HG02852 (cell line): Measurements from ENCODE around the gene COQ8A.
A peak's percentile ranks its signal among the peaks of the same experiment; 100 is the strongest.

ENCODE experiments used
- ATAC-seq: cut with Tn5 transposase; IDR thresholded peaks from one replicate; pipeline ENCODE4 v1.9.1; 2021; ENCODE audit warnings: mild to moderate bottlenecking, moderate library complexity; ENCODE audit not compliant: unreplicated experiment

Gene COQ8A

DNA sequence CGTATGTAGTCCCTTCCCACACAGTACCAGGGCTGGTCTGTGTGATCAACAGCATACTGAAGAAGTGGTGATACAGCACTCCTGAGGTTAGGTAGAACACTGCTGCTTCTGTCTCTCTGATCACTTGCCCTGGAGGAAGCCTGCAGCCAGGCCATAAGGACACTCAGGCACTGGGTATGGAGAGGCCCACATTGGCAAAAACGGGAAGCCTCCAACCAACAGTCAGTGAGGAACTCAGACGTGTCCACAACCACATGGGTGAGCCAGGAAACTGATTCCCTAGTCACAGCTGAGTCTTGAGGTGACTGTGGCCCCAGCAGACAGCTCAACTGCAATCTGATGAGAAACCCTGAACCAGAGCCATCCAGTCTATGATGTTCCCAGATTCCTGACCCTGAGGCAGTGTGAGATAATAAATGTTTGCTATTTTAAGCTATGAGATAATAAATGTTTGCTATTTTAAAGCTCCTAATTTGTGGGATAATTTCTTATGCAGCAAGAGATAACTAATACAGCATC, 62.5 kb downstream of the COQ8A start:
- ATAC-seq = no peak

DNA sequence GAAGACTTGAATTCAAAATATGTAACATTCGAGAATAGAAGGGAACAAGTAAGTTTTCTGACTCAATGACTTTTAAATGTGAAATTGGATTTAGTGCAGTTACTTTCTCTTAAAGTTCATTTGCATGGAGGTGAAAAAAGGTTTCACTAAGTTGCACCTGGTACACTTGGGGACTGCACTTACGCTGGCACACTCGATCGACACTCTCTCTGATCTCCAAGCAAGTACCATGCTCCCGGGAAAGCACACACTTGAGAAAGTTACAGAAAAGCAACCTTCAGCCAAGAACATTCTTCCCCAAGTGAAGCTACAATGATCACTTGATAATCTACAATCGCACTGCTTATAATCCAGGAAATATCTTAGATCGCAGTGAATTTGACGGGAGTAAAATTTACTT, 63.1 kb downstream of the COQ8A start:
- ATAC-seq = no peak

DNA sequence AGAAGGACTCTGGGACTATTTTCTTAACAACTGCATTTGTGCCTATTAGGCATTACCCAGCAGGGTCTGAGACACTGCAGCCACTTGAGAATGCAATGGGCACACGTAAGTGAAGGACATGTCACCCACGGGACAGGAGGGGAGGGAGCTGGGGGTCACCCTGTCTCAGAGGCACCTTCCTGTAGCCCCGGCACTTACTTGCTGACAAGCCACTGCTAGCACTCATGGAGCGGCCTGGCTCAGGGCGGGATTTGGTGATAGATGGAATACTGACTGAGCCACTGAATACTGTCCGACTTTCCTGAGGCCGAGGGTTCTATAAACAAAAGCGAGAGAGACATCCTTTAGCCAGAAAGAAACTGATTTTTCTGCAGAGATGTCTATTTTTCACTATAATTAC, 64.7 kb downstream of the COQ8A start:
- no peak for ATAC-seq

DNA sequence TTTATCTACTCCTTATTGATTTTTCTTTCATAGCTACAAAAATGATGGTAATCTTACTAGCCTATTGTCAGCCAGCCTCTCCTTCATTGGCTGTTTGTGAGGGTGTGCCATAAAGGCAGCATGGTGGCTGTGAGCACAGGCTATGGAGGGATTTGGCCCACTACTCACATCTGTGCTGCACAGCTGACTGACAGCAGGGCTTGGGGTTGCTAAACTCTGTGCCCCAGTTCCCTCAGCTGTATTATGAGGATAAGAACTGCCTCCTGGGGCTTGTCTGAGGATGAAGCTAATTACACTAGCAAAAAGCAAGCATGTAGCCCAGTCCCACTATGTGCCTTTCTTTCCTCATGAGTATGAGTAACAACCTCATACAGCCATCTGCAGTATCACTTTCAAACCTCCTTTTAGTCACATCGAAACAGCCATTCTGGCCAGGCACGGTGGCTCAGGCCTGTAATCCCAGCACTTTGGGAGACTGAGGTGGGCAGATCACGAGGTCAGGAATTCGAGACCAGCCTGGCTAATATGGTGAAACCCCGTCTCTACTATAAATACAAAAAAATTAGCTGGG, 66.2 kb downstream of the COQ8A start:
- ATAC-seq = peak; percentile 88

DNA sequence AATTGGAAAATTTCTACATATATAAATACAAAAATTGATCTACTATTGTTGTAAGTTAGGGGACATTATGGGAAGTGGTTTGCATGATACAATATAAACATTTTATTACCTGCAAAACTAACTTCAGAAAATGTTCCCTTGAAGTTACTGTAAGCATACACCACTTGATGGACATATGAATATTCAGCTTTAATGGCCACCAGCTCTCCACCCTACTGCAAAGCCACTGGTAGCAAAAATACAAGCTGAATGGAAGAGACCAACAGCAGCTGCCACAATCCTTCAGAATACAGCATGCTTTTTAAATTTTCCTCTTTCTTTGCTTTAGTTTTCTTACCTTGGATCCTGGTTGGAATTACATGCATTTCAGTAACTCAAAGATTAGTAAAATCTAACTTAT, 69.8 kb downstream of the COQ8A start:
- no peak for ATAC-seq

DNA sequence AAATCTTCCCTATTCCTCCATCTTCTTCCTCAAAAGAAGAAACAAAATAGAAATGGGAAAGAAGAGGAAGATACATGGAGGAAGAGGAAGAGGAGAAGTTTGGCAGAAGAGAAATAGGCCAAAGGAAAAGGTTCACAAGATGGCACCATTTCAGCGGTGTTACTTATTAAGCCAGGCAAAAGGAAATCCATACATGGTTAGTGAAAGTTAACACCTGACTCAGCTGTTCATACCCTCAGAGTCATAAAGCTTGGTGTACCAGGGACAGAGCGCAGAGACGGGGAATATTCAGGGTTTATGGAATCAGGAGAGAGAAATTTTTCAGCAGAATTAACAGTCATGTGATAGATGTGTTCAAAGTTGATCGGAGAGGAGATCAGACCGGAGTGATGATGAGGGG, 70.6 kb downstream of the COQ8A start:
- ATAC-seq = no peak

DNA sequence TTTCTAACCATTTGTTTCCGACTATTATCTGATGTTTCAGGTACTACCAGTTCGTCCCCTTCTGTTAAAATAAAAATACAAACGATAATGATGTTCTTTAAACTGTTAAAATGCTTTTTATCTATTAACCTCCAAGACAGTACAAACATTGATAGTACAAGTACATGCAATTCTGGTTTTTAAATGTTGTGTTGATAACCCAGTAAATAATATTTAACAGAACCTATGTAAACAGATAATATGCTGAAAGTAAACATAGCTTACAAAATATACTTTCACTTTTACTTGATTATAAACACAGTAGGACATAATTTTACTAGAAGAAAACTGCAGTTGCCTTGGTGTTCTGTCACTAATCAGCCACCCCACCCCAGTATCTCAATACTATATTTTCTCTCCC, 76.9 kb downstream of the COQ8A start:
- ATAC-seq = no peak

DNA sequence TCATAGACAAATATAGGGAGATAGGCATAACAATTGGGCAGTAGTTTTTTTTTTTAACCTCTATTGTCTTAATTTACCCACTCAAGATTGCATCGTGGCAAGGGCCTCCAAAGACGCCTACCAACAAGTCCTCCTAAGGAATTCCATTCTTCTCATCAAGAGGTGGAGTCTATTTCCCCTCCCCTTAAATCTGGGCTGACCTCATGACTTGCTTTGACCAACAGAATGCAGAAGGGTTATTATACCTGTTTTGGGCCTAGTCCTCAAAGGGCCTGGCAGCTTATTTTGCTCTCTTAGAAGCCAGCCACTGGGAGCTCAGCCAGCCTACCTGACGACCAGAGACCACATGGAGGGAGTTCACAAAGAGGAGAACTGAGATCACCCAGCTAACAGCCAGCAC, 92.3 kb downstream of the COQ8A start:
- ATAC-seq = no peak

DNA sequence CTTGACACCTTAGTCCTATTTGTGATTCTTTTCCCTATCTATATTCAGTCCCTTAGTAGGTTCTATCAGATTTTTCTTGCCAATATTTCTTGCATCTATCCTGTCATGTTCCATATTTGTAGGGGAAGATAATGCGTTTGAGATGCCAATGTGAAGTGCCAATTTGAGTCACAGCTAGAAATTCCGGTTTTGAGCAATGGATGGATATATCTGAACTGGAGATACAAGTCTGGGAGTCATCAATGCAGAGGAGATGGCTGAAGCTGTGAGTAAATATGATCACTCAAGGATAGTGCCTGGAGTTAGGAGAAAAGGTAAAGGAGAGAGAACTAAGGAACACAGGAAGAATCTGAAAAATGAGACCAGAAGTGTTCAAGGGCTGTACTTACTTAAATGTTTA, 93.8 kb downstream of the COQ8A start:
- no peak for ATAC-seq

DNA sequence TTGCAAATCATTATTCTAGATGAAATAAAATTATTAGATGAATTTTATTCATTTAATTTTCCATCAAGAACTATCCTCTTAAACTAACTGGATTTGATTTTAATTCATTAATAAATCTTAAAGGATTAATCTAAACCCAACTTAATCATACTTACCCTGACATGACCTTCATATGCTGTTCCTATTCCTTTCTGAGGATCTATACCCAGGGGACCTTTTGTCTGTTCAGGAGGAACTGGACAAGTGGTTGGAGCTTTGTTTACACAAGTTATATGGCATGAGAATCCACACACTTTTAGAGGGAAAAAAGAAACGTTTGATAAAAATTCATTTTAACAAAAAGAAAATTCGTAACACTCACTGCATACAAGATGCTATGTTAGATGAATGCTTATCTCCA, 95.2 kb downstream of the COQ8A start:
- ATAC-seq = no peak

DNA sequence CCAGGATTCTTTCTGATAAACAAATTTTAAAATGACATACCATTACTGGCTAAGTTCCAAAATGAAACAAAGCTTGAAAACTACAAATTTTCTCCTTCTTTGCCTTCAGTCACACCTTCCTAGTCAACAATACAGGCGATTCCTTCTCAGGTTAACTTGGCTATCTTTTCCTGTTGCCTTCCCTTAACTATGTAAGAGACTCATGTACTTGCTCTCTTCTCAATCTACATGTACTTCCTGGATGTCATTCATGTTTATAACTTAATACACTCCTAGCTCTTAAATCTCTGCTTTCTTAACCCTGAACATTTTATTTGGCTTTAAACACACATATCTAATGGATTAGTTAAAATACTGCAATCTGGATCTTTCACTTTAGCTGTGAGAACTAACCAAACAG, 97.0 kb downstream of the COQ8A start:
- no peak for ATAC-seq
